ENCODE measurements around the gene RALGPS1.

GRCh38 chr9:127195976-127196825, 281.6 kb downstream of the RALGPS1 start:
- no peak for TF ChIP-seq NFRKB (IDR thresholded peaks at IDR 0.05)
- no peak for TF ChIP-seq FOXK2 (IDR thresholded peaks at IDR 0.05)
- no peak for TF ChIP-seq BHLHE40 (IDR thresholded peaks at IDR 0.05; ENCODE audit: borderline replicate concordance)
- TF ChIP-seq ZNF384 (IDR thresholded peaks at IDR 0.05): no peak
- no peak for TF ChIP-seq FOXM1 (IDR thresholded peaks at IDR 0.05; ENCODE audit: borderline replicate concordance)
- TF ChIP-seq LEF1 (IDR thresholded peaks at IDR 0.05; ENCODE audit: borderline replicate concordance): no peak
- TF ChIP-seq SP1 (IDR thresholded peaks at IDR 0.05): no peak
- TF ChIP-seq TARDBP (IDR thresholded peaks at IDR 0.05): no peak
- no peak for TF ChIP-seq FOXA1 (IDR thresholded peaks at IDR 0.05)
- no peak for TF ChIP-seq ARNT (IDR thresholded peaks at IDR 0.05)

Data from HEK293T (cell line).